ENCODE measurements around the gene TRAK1.
"Not testable (repeated sequence)": the region's sequence is repeated elsewhere in the genome, so short reads cannot be mapped to it uniquely, and the experiment has no call there.

TRAK1 gene

GRCh38 chr3:42102571-42102970 lies 11.4 kb downstream of the TRAK1 start:
- no peak overlapping the region for H3K4me2 ChIP-seq (ENCODE audit: low read length)
- no peaks in the 10 kb centered on the region for H3K27me3 ChIP-seq (ENCODE audit: control insufficient read depth, insufficient read depth, low read length)
- no peak overlapping the region for H3K9ac ChIP-seq
- no peak for TF ChIP-seq CTCF (IDR thresholded peaks at IDR 0.05)
- H3K27ac ChIP-seq: no peak overlapping the region
- H3K4me1 ChIP-seq: peaks cover 9% of the 10 kb centered on the region
- H3K4me3 ChIP-seq (ENCODE audit: low read depth, low read length): no peak overlapping the region
- H3K36me3 ChIP-seq (ENCODE audit: control insufficient read depth, insufficient read depth, low read length): no peaks in the 10 kb centered on the region
- H2AFZ ChIP-seq: no peak overlapping the region
- H3K79me2 ChIP-seq: peaks cover 32% of the 10 kb centered on the region
- H3K9me3 ChIP-seq (ENCODE audit: control insufficient read depth, low read length): no peaks in the 10 kb centered on the region

GRCh38 chr3:42103921-42104665 lies 12.9 kb downstream of the TRAK1 start:
- not testable (repeated sequence) for H3K36me3 ChIP-seq (ENCODE audit: control insufficient read depth, insufficient read depth, low read length); H3K4me3 ChIP-seq (ENCODE audit: low read depth, low read length); H3K9ac ChIP-seq; H2AFZ ChIP-seq; H3K27ac ChIP-seq; H3K4me1 ChIP-seq; H3K9me3 ChIP-seq (ENCODE audit: control insufficient read depth, low read length); H3K27me3 ChIP-seq (ENCODE audit: control insufficient read depth, insufficient read depth, low read length); H3K4me2 ChIP-seq (ENCODE audit: low read length)
- peaks cover 40% of the 10 kb centered on the region for H3K79me2 ChIP-seq

- not testable (repeated sequence) for H3K27ac ChIP-seq; H2AFZ ChIP-seq; H3K36me3 ChIP-seq (ENCODE audit: control insufficient read depth, insufficient read depth, low read length); H3K4me2 ChIP-seq (ENCODE audit: low read length); H3K9ac ChIP-seq; H3K27me3 ChIP-seq (ENCODE audit: control insufficient read depth, insufficient read depth, low read length); H3K4me1 ChIP-seq; H3K4me3 ChIP-seq (ENCODE audit: low read depth, low read length); H3K9me3 ChIP-seq (ENCODE audit: control insufficient read depth, low read length)
- peaks cover 37% of the 10 kb centered on the region for H3K79me2 ChIP-seq
Measured at GRCh38 chr3:42105994-42106393, 14.8 kb downstream of the TRAK1 start.

- Histone ChIP-seq H3K4me1 (peaks cover 6% of the 10 kb centered on the region), H3K36me3 (ENCODE audit: control insufficient read depth, insufficient read depth, low read length) (no peaks in the 10 kb centered on the region), H3K9me3 (ENCODE audit: control insufficient read depth, low read length) (no peaks in the 10 kb centered on the region), H3K27me3 (ENCODE audit: control insufficient read depth, insufficient read depth, low read length) (no peaks in the 10 kb centered on the region), H3K4me3 (ENCODE audit: low read depth, low read length) (no peak overlapping the region), H2AFZ (no peak overlapping the region), H3K9ac (no peak overlapping the region), H3K27ac (no peak overlapping the region), H3K79me2 (peaks cover 30% of the 10 kb centered on the region), H3K4me2 (ENCODE audit: low read length) (no peak overlapping the region)
- no peak for TF ChIP-seq CTCF (IDR thresholded peaks at IDR 0.05)
Measured at GRCh38 chr3:42106646-42107045, 15.5 kb downstream of the TRAK1 start.

GRCh38 chr3:42110631-42111030 lies 19.5 kb downstream of the TRAK1 start:
- no peaks in the 10 kb centered on the region for H3K36me3 ChIP-seq (ENCODE audit: control insufficient read depth, insufficient read depth, low read length)
- H3K27ac ChIP-seq: no peak overlapping the region
- H3K9ac ChIP-seq: no peak overlapping the region
- H3K4me1 ChIP-seq: no peaks in the 10 kb centered on the region
- peaks cover 10% of the 10 kb centered on the region for H3K79me2 ChIP-seq
- H2AFZ ChIP-seq: no peak overlapping the region
- H3K4me3 ChIP-seq (ENCODE audit: low read depth, low read length): no peak overlapping the region
- no peak overlapping the region for H3K4me2 ChIP-seq (ENCODE audit: low read length)
- no peaks in the 10 kb centered on the region for H3K27me3 ChIP-seq (ENCODE audit: control insufficient read depth, insufficient read depth, low read length)
- no peak for TF ChIP-seq CTCF (IDR thresholded peaks at IDR 0.05)
- H3K9me3 ChIP-seq (ENCODE audit: control insufficient read depth, low read length): no peaks in the 10 kb centered on the region

Data from parathyroid adenoma (tissue), 2 donors.